Mesenteric fat pad (tissue), 1 donor: ENCODE measurements around the gene RALGPS1. TPM values are rescaled to one million over a fixed set of nuclear protein-coding genes. Genes with fewer than 3 reads are reported as not detected.
"Not testable (repeated sequence)": the region's sequence is repeated elsewhere in the genome, so short reads cannot be mapped to it uniquely, and the experiment has no call there.

Experiments
- DNase-seq: peaks from one replicate; pipeline ENCODE4 v3.0.0-alpha.2; 2020; ENCODE audit warnings: low spot score
- total RNA-seq: library from RNA; stranded (reverse); fragmentation: NEBNext Ultra II Directional; extraction: Animal tissue kit (Norgen Biotek cat#: 25700); gene quantifications from one replicate; pipeline ENCODE4 v1.2.1, GENCODE V29; 2021
- donor health status: DM: yes; HTN: yes; CAD: no.

RALGPS1 gene
- total RNA-seq, 1 donor from 2014 or later: 4.8 TPM

- DNase-seq: peak; percentile 59
Observed at GRCh38 chr9:127132921-127133647, 218.5 kb downstream of the RALGPS1 start.

GRCh38 chr9:127133739-127134167 lies 219.2 kb downstream of the RALGPS1 start:
- DNase-seq: peak; percentile 73

GRCh38 chr9:127135056-127135745 lies 220.6 kb downstream of the RALGPS1 start:
- DNase-seq: peak; percentile 84

- peak; percentile 72 for DNase-seq
Observed at GRCh38 chr9:127136081-127136879, 221.7 kb downstream of the RALGPS1 start.

- DNase-seq: peak; percentile 67
Observed at GRCh38 chr9:127136880-127137639, 222.5 kb downstream of the RALGPS1 start.

- DNase-seq: peak; percentile 37
Observed at GRCh38 chr9:127137640-127138360, 223.2 kb downstream of the RALGPS1 start.

- DNase-seq: peak; percentile 64
Observed at GRCh38 chr9:127138444-127138843, 223.9 kb downstream of the RALGPS1 start.

GRCh38 chr9:127139071-127139731 lies 224.6 kb downstream of the RALGPS1 start:
- DNase-seq: peak; percentile 74

GRCh38 chr9:127139775-127140174 lies 225.2 kb downstream of the RALGPS1 start:
- DNase-seq: peak; percentile 72

- peak; percentile 81 for DNase-seq
Observed at GRCh38 chr9:127140181-127140580, 225.6 kb downstream of the RALGPS1 start.

GRCh38 chr9:127140842-127141675 lies 226.5 kb downstream of the RALGPS1 start:
- peak; percentile 68 for DNase-seq

GRCh38 chr9:127142291-127142690 lies 227.7 kb downstream of the RALGPS1 start:
- no peak for DNase-seq

- DNase-seq: no peak
Observed at GRCh38 chr9:127142931-127143464, 228.4 kb downstream of the RALGPS1 start.

GRCh38 chr9:127143920-127144465 lies 229.4 kb downstream of the RALGPS1 start:
- peak; percentile 68 for DNase-seq

- peak; percentile 65 for DNase-seq
Observed at GRCh38 chr9:127144670-127145445, 230.3 kb downstream of the RALGPS1 start.

- not testable (repeated sequence) for DNase-seq
Observed at GRCh38 chr9:127146841-127147240, 232.3 kb downstream of the RALGPS1 start.

GRCh38 chr9:127147251-127147650 lies 232.7 kb downstream of the RALGPS1 start:
- no peak for DNase-seq
